HepG2 (cell line): ENCODE data around the gene DLST. TPM values are rescaled to one million over a fixed set of nuclear protein-coding genes. Genes with fewer than 3 reads are reported as not detected.

Source experiments
- AGO1 ChIP-seq: fragments of 200-400 bp; formaldehyde crosslinking; IDR thresholded peaks from 2 replicates; pipeline ENCODE4 v1.6.1; 2017; ENCODE audit warnings: mild to moderate bottlenecking, low read depth, low read length, moderate library complexity; ENCODE audit not compliant: poor library complexity, severe bottlenecking
- GPN1 ChIP-seq: sonication (generic); formaldehyde crosslinking; IDR thresholded peaks from 2 replicates; pipeline ENCODE4 v1.5.1; 2020; ENCODE audit warnings: missing genetic modification reagents, borderline replicate concordance
- MXD4 ChIP-seq: IDR thresholded peaks from 2 replicates; pipeline ENCODE4 v1.6.1; 2016; ENCODE audit warnings: mild to moderate bottlenecking, missing biosample characterization, missing genetic modification reagents
- MXI1 ChIP-seq: IDR thresholded peaks from 3 replicates; pipeline ENCODE4 v1.6.1; 2012; ENCODE audit warnings: low read depth, low read length, inconsistent platforms, borderline replicate concordance
- NPAS2 ChIP-seq: sonication (generic); formaldehyde crosslinking; IDR thresholded peaks from 2 replicates; pipeline ENCODE4 v1.8.0; 2022; ENCODE audit warnings: mild to moderate bottlenecking, missing genetic modification reagents, borderline replicate concordance
- ONECUT2 ChIP-seq: sonication (generic); formaldehyde crosslinking; IDR thresholded peaks from 2 replicates; pipeline ENCODE4 v1.4.0; 2020; ENCODE audit warnings: missing genetic modification reagents
- RBAK ChIP-seq: sonication (generic); formaldehyde crosslinking; IDR thresholded peaks from 2 replicates; pipeline ENCODE4 v1.5.1; 2020; ENCODE audit warnings: mild to moderate bottlenecking, missing genetic modification reagents
- RXRA ChIP-seq: sonication (generic); formaldehyde crosslinking; IDR thresholded peaks from 2 replicates; pipeline ENCODE4 v1.5.1; 2020; ENCODE audit warnings: missing genetic modification reagents
- SNRNP70 ChIP-seq: fragments of 200-400 bp; formaldehyde crosslinking; IDR thresholded peaks from 2 replicates; pipeline ENCODE4 v1.6.1; 2017; ENCODE audit warnings: mild to moderate bottlenecking, low read depth, low read length, moderate library complexity
- ZBTB38 ChIP-seq: sonication (generic); formaldehyde crosslinking; IDR thresholded peaks from 2 replicates; pipeline ENCODE4 v1.5.1; 2020; ENCODE audit warnings: mild to moderate bottlenecking, missing genetic modification reagents
- ZC3H13 ChIP-seq: sonication (generic); formaldehyde crosslinking; IDR thresholded peaks from 2 replicates; pipeline ENCODE4 v1.8.1; 2023; ENCODE audit warnings: mild to moderate bottlenecking, missing genetic modification reagents, moderate library complexity
- ZFP36 ChIP-seq: fragments of 150-350 bp; IDR thresholded peaks from 2 replicates; pipeline ENCODE4 v1.6.1; 2018; ENCODE audit warnings: borderline replicate concordance, low read length, low read depth; ENCODE audit not compliant: partially characterized antibody
- ZIK1 ChIP-seq: sonication (generic); formaldehyde crosslinking; IDR thresholded peaks from 2 replicates; pipeline ENCODE4 v1.5.0; 2020; ENCODE audit warnings: mild to moderate bottlenecking, low read depth, missing genetic modification reagents, borderline replicate concordance
- ZNF142 ChIP-seq: sonication (generic); formaldehyde crosslinking; IDR thresholded peaks from 2 replicates; pipeline ENCODE4 v1.4.0; 2020; ENCODE audit warnings: missing genetic modification reagents
- ZNF468 ChIP-seq: sonication (generic); formaldehyde crosslinking; IDR thresholded peaks from 2 replicates; pipeline ENCODE4 v1.8.0; 2022; ENCODE audit warnings: mild to moderate bottlenecking, moderate library complexity, missing genetic modification reagents
- ZNF484 ChIP-seq: sonication (generic); formaldehyde crosslinking; IDR thresholded peaks from 2 replicates; pipeline ENCODE4 v1.5.1; 2020; ENCODE audit warnings: mild to moderate bottlenecking, low read depth, missing genetic modification reagents, borderline replicate concordance
- ZNF496 ChIP-seq: sonication (generic); formaldehyde crosslinking; IDR thresholded peaks from 2 replicates; pipeline ENCODE4 v1.8.1; 2023; ENCODE audit warnings: mild to moderate bottlenecking, moderate library complexity, missing genetic modification reagents; ENCODE audit not compliant: insufficient replicate concordance
- ZNF572 ChIP-seq: sonication (generic); formaldehyde crosslinking; IDR thresholded peaks from 2 replicates; pipeline ENCODE4 v1.5.1; 2020; ENCODE audit warnings: mild to moderate bottlenecking, missing genetic modification reagents
- ZNF724P ChIP-seq: sonication (generic); formaldehyde crosslinking; IDR thresholded peaks from 2 replicates; pipeline ENCODE4 v1.8.0; 2022; ENCODE audit warnings: missing genetic modification reagents, borderline replicate concordance
- ZXDC ChIP-seq: sonication (generic); formaldehyde crosslinking; IDR thresholded peaks from 2 replicates; pipeline ENCODE4 v1.5.0; 2020; ENCODE audit warnings: mild to moderate bottlenecking, missing genetic modification reagents
- polyA plus RNA-seq, 8 experiments: library from polyadenylated mRNA; depleted of rRNA in 3 of 8; stranded (reverse) in 7 of 8; unstranded in 1 of 8; fragments of >200 nt; fragmentation: Illumina TruSeq in 4 of 8; extraction: Trizol in 4 of 8; gene quantifications; 2 replicates each; pipeline versions ENCODE4 v1.2.1 to v1.2.3, GENCODE V29; 2011 to 2016; ENCODE audit warnings: low read depth in 4 of 8, missing spikeins in 1 of 8, mixed read lengths in 1 of 8; ENCODE audit not compliant: insufficient read depth in 1 of 8
- total RNA-seq, 5 experiments: library from RNA; depleted of rRNA; stranded (reverse); fragments of >200 nt; fragmentation: Illumina TruSeq; extraction: Trizol; gene quantifications; 2 replicates each; pipeline ENCODE4 v1.2.3, GENCODE V29; 2016; ENCODE audit warnings: low read depth in 1 of 5
- TF ChIP-seq, protein P1 (sequence below): sonication (generic); formaldehyde crosslinking; IDR thresholded peaks from 2 replicates; pipeline ENCODE4 v1.8.1; 2023; ENCODE audit warnings: missing genetic modification reagents, inconsistent platforms, borderline replicate concordance

The DLST gene
- total and polyA plus RNA-seq, 2 of the 13 experiments (the other 11 are each of a cell fraction or from before 2014, with no cell fraction given) = 56.5 to 94.3 TPM

DNA sequence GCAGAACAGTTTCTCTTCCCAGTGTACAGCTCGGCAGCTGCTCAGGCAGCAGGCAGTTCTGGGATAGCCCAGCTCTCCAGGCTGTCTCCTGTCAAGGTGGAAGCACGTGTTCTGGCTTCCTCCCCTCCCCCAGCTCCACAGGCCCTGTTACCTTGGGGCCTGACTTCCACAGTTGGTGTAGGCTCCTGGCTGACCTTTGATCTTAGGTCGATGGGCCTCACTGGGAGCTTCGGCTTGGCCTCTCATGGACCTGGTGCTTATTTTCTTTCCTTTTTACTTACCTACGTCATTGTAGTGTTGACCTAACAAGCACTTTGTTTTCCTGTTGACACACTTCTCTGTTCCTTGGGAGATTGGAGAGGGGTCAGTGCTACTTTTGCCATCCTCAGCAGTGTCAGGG is 17.0 kb downstream of the DLST start (continued):
- TF ChIP-seq ZNF142 (CRISPR knock-in tag) (no peak), ZBTB38 (CRISPR knock-in tag) (peak; percentile 85; the same call in 1 of the 2 replicates), ZXDC (CRISPR knock-in tag) (no peak), ZNF496 (CRISPR knock-in tag) (no peak), AGO1 (no peak), ZIK1 (CRISPR knock-in tag) (no peak; the same call in 1 of the 2 replicates), SNRNP70 (no peak), ZNF724P (peak; percentile 90; the same call in 1 of the 2 replicates), RXRA (CRISPR knock-in tag) (peak; percentile 88), ZC3H13 (no peak), ZNF572 (CRISPR knock-in tag) (0 out of 2 replicates have a peak, but pooled peaks have one; percentile 54), ONECUT2 (peak; percentile 80), GPN1 (no peak), RBAK (no peak), ZNF484 (CRISPR knock-in tag) (no peak), MXD4 (peak; percentile 99), ZNF468 (CRISPR knock-in tag) (no peak), NPAS2 (CRISPR knock-in tag) (no peak), ZFP36 (no peak), MXI1 (peak; percentile 100)
- TF ChIP-seq, protein P1, sequence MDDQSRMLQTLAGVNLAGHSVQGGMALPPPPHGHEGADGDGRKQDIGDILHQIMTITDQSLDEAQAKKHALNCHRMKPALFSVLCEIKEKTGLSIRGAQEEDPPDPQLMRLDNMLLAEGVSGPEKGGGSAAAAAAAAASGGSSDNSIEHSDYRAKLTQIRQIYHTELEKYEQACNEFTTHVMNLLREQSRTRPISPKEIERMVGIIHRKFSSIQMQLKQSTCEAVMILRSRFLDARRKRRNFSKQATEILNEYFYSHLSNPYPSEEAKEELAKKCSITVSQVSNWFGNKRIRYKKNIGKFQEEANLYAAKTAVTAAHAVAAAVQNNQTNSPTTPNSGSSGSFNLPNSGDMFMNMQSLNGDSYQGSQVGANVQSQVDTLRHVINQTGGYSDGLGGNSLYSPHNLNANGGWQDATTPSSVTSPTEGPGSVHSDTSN (CRISPR knock-in tag) = no peak
